GM23338 (cell line): ENCODE data around the gene ELL2.

ENCODE experiments used
- EZH2 ChIP-seq: fragments of 200-600 bp; sonication (generic); IDR thresholded peaks from one replicate; pipeline ENCODE4 v1.8.0; 2017; ENCODE audit warnings: antibody characterized with exemption, mild to moderate bottlenecking, low read depth; ENCODE audit not compliant: unreplicated experiment
- POLR2AphosphoS5 ChIP-seq: IDR thresholded peaks from 2 replicates; pipeline ENCODE4 v1.6.1; 2016; ENCODE audit warnings: antibody characterized with exemption, low read depth
- TF ChIP-seq, protein P1 (sequence below), 2 experiments: fragments of 200-600 bp in 1 of 2; sonication (generic) in 1 of 2; conservative IDR thresholded peaks; 2 replicates each; pipeline versions ENCODE4 v1.5.1 to v1.6.1; 2016 to 2017; ENCODE audit warnings: antibody characterized with exemption in 2 of 2, low read depth in 2 of 2, mild to moderate bottlenecking in 2 of 2, moderate library complexity in 1 of 2
- TF ChIP-seq, protein P2 (sequence below): IDR thresholded peaks from one replicate; pipeline ENCODE4 v1.6.1; 2018; ENCODE audit warnings: antibody characterized with exemption; ENCODE audit not compliant: unreplicated experiment

DNA sequence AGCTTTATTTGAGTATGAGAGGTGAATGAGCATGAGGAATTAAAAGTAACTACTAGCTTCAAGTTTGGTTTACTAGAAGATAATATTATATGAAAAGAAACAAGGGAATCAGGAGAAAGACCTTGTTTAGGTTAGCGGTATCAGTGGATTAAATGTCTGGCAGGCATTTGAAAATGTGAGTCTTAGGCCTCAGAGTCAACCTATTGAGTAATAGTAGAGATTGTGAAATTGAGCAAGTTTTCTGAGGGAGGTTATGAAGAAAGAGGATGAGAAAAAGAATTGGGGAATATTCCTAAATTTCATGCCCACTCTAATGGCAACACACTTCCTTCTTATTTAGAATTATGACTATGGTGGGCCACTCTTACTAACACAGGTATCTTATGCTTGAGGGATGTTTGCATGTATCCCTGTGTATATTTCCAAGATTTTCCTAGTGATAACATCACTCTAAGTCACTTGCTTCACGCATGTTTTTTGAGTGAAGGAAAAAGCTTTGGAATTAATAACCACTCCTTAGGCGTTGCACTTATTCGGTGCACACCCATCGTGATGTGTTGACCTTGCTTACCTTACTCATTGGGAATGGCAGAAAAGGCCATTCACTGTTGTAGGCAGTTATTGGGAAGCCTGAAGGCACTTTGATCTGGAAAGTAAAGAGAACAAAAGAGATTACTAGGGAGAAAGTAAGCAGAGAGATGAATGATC lies 8.2 kb upstream of the ELL2 start:
- TF ChIP-seq, protein P1, sequence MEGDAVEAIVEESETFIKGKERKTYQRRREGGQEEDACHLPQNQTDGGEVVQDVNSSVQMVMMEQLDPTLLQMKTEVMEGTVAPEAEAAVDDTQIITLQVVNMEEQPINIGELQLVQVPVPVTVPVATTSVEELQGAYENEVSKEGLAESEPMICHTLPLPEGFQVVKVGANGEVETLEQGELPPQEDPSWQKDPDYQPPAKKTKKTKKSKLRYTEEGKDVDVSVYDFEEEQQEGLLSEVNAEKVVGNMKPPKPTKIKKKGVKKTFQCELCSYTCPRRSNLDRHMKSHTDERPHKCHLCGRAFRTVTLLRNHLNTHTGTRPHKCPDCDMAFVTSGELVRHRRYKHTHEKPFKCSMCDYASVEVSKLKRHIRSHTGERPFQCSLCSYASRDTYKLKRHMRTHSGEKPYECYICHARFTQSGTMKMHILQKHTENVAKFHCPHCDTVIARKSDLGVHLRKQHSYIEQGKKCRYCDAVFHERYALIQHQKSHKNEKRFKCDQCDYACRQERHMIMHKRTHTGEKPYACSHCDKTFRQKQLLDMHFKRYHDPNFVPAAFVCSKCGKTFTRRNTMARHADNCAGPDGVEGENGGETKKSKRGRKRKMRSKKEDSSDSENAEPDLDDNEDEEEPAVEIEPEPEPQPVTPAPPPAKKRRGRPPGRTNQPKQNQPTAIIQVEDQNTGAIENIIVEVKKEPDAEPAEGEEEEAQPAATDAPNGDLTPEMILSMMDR (conservative IDR thresholded peaks at IDR 0.05; ENCODE audit: low read depth in 2 of 2), result no peak
- TF ChIP-seq POLR2AphosphoS5, result no peak
- TF ChIP-seq, protein P2, sequence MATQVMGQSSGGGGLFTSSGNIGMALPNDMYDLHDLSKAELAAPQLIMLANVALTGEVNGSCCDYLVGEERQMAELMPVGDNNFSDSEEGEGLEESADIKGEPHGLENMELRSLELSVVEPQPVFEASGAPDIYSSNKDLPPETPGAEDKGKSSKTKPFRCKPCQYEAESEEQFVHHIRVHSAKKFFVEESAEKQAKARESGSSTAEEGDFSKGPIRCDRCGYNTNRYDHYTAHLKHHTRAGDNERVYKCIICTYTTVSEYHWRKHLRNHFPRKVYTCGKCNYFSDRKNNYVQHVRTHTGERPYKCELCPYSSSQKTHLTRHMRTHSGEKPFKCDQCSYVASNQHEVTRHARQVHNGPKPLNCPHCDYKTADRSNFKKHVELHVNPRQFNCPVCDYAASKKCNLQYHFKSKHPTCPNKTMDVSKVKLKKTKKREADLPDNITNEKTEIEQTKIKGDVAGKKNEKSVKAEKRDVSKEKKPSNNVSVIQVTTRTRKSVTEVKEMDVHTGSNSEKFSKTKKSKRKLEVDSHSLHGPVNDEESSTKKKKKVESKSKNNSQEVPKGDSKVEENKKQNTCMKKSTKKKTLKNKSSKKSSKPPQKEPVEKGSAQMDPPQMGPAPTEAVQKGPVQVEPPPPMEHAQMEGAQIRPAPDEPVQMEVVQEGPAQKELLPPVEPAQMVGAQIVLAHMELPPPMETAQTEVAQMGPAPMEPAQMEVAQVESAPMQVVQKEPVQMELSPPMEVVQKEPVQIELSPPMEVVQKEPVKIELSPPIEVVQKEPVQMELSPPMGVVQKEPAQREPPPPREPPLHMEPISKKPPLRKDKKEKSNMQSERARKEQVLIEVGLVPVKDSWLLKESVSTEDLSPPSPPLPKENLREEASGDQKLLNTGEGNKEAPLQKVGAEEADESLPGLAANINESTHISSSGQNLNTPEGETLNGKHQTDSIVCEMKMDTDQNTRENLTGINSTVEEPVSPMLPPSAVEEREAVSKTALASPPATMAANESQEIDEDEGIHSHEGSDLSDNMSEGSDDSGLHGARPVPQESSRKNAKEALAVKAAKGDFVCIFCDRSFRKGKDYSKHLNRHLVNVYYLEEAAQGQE, result no peak
- no peak for TF ChIP-seq EZH2
